GM12878 (cell line): ENCODE results near the gene PLXNA2. TPM values are rescaled to one million over a fixed set of nuclear protein-coding genes. Genes with fewer than 3 reads are reported as not detected.

ENCODE experiments used
- ATAC-seq: fragments of 200-7000 bp; cut with Tn5 transposase; 3 replicates; pipeline ENCODE4 v1.9.1; 2020; ENCODE audit warnings: mild to moderate bottlenecking, moderate library complexity
- BruUV-seq: library from RNA; stranded (reverse); fragments of 400-500 nt; replicated peaks from 2 replicates; lab custom pipeline; 2021; lab: Mats Ljungman, UMichigan
- CTCF ChIA-PET: fragments of 300-600 bp; sonication (Branson Sonifier 250); formaldehyde crosslinking; extraction: SDS; loops from one replicate; lab custom pipeline; 2021; ENCODE audit warnings: inconsistent platforms; lab: Yijun Ruan, JAX
- POLR2A ChIA-PET: fragments of 350-600 bp; formaldehyde crosslinking; extraction: SDS; loops from one replicate; lab custom pipeline; 2021; ENCODE audit warnings: inconsistent platforms; lab: Charles Lee
- RAD21 ChIA-PET: fragments of 300-600 bp; sonication (Branson Sonifier 250); formaldehyde crosslinking; loops from one replicate; lab custom pipeline; 2023; ENCODE audit warnings: antibody characterized with exemption; ENCODE audit not compliant: unreplicated experiment; lab: Charles Lee
- SMC1A ChIA-PET: fragments of 300-600 bp; sonication (Branson Sonifier 250); formaldehyde crosslinking; loops from one replicate; lab custom pipeline; 2023; ENCODE audit not compliant: unreplicated experiment, uncharacterized antibody; lab: Charles Lee
- DNase-seq: peaks from one replicate; pipeline ENCODE4 v3.0.0-alpha.2; 2011; ENCODE audit warnings: low read depth, low spot score
- FAIRE-seq: peaks from 3 replicates; lab custom pipeline; 2011; peaks lifted over from hg19 to GRCh38; lab: Jason Lieb, UNC
- H2AFZ ChIP-seq: 2 replicates; pipeline ENCODE4 v1.6.0; 2011; ENCODE audit warnings: low read depth, low read length, control low read depth; ENCODE audit not compliant: control insufficient read depth
- H3K27ac ChIP-seq: 2 replicates; pipeline ENCODE4 v1.5.1; 2011; ENCODE audit warnings: control low read depth; ENCODE audit not compliant: control insufficient read depth, insufficient read depth
- H3K27me3 ChIP-seq, 2 experiments: replicated peaks in 1 of 2; 2 replicates each; pipeline versions ENCODE4 v1.6.0 to v1.6.1; 2011; ENCODE audit warnings: low read length in 1 of 2; ENCODE audit not compliant: control insufficient read depth in 2 of 2, insufficient read depth in 2 of 2
- H3K36me3 ChIP-seq, 2 experiments: 2 replicates each; pipeline ENCODE4 v1.5.1; 2011; ENCODE audit warnings: low read length in 1 of 2; ENCODE audit not compliant: control insufficient read depth in 2 of 2, insufficient read depth in 2 of 2
- H3K4me1 ChIP-seq: 2 replicates; pipeline ENCODE4 v1.6.1; 2011; ENCODE audit warnings: mild to moderate bottlenecking, low read length, moderate library complexity, mixed read lengths; ENCODE audit not compliant: control insufficient read depth, insufficient read depth
- H3K4me2 ChIP-seq: 2 replicates; pipeline ENCODE4 v1.6.0; 2011; ENCODE audit warnings: control low read depth; ENCODE audit not compliant: control insufficient read depth, insufficient read depth
- H3K4me3 ChIP-seq: fragments of 200-600 bp; sonication (generic); 2 replicates; pipeline ENCODE4 v1.5.1; 2016
- H3K79me2 ChIP-seq: 2 replicates; pipeline ENCODE4 v1.6.0; 2011; ENCODE audit warnings: low read length; ENCODE audit not compliant: control insufficient read depth, insufficient read depth
- H3K9ac ChIP-seq: 2 replicates; pipeline ENCODE4 v1.8.0; 2011; ENCODE audit warnings: low read length, control low read depth, mixed read lengths; ENCODE audit not compliant: control insufficient read depth, insufficient read depth
- H3K9me3 ChIP-seq: replicated peaks from 3 replicates; pipeline ENCODE4 v1.5.1; 2011; ENCODE audit warnings: mild to moderate bottlenecking, low read length; ENCODE audit not compliant: control insufficient read depth, insufficient read depth
- H4K20me1 ChIP-seq: 2 replicates; pipeline ENCODE4 v1.6.0; 2011; ENCODE audit not compliant: control insufficient read depth, insufficient read depth
- CHD4 ChIP-seq: fragments of 200-600 bp; sonication (generic); IDR thresholded peaks from 2 replicates; pipeline ENCODE4 v1.6.1; 2016; ENCODE audit warnings: mild to moderate bottlenecking
- CREB1 ChIP-seq: IDR thresholded peaks from 2 replicates; pipeline ENCODE4 v1.6.1; 2012; ENCODE audit warnings: low read depth, mild to moderate bottlenecking, inconsistent platforms
- DPF2 ChIP-seq: fragments of 450-650 bp; IDR thresholded peaks from 2 replicates; pipeline ENCODE4 v1.6.1; 2017; ENCODE audit warnings: mild to moderate bottlenecking
- HCFC1 ChIP-seq: fragments of 150-350 bp; IDR thresholded peaks from 2 replicates; pipeline ENCODE4 v1.6.1; 2014; ENCODE audit warnings: low read length
- NR2C1 ChIP-seq: fragments of 450-650 bp; IDR thresholded peaks from 2 replicates; pipeline ENCODE4 v1.6.1; 2017; ENCODE audit warnings: antibody characterized with exemption, mild to moderate bottlenecking, moderate library complexity
- NR2F1 ChIP-seq: fragments of 450-650 bp; conservative IDR thresholded peaks from 2 replicates; pipeline ENCODE4 v1.6.1; 2017; ENCODE audit warnings: mild to moderate bottlenecking
- PAX8 ChIP-seq: fragments of 450-650 bp; IDR thresholded peaks from 2 replicates; pipeline ENCODE4 v1.6.1; 2017; ENCODE audit warnings: mild to moderate bottlenecking, moderate library complexity
- POLR2AphosphoS5 ChIP-seq: IDR thresholded peaks from 2 replicates; pipeline ENCODE4 v1.6.1; 2011; ENCODE audit warnings: mild to moderate bottlenecking, low read length, inconsistent platforms
- POU2F2 ChIP-seq: IDR thresholded peaks from 3 replicates; pipeline ENCODE4 v1.6.1; 2011; ENCODE audit warnings: low read depth, mild to moderate bottlenecking, low read length, borderline replicate concordance
- WGBS: methylation state at CpG from one replicate; pipeline ENCODE4 v1.1.6; 2016; ENCODE audit warnings: low lambda C conversion rate; ENCODE audit not compliant: insufficient replicate concordance, insufficient coverage; ENCODE audit errors: missing lambda C conversion rate; 5-methylcytosine and 5-hydroxymethylcytosine counted together
- in situ Hi-C: fragments of 300-500 bp; cut with MboI; formaldehyde crosslinking; loops from 9 replicates; pipeline ENCODE4 v1.14.3; 2018; ENCODE audit warnings: mixed read lengths
- intact Hi-C: fragments of 100-400 bp; cut with micrococcal nuclease; formaldehyde crosslinking; loops from one replicate; pipeline ENCODE4 v1.14.2; 2022; ENCODE audit not compliant: unreplicated experiment
- polyA plus RNA-seq, 11 experiments: library from polyadenylated mRNA; depleted of rRNA in 4 of 11; unstranded in 6 of 11; stranded (reverse) in 5 of 11; fragments of >200 nt; fragmentation: Nextera tagmentation in 4 of 11; fragmentation: Illumina TruSeq in 1 of 11; extraction: Ambion mirVana in 4 of 11; extraction: Trizol in 1 of 11; gene quantifications; 1 replicate in 1 of 11; 2 replicates in 10 of 11; pipeline versions ENCODE4 v1.2.1 to v1.2.3, GENCODE V29; 2011 to 2016; ENCODE audit warnings: inconsistent platforms in 2 of 11, missing spikeins in 2 of 11, low read depth in 1 of 11
- total RNA-seq, 4 experiments: library from RNA; depleted of rRNA in 3 of 4; stranded (reverse); fragments of >200 nt in 3 of 4; fragmentation: Illumina TruSeq in 1 of 4; extraction: Trizol in 1 of 4; gene quantifications; 2 replicates each; pipeline versions ENCODE4 v1.2.1 to v1.2.3, GENCODE V29; 2013 to 2021
- TF ChIP-seq, protein P1 (sequence below): IDR thresholded peaks from 2 replicates; pipeline ENCODE4 v1.6.1; 2012; ENCODE audit warnings: low read depth, low read length, improper control_type of control experiment
- TF ChIP-seq, protein P2 (sequence below): fragments of 450-650 bp; IDR thresholded peaks from 2 replicates; pipeline ENCODE4 v1.6.1; 2016; ENCODE audit warnings: mild to moderate bottlenecking
- TF ChIP-seq, protein P3 (sequence below): IDR thresholded peaks from 2 replicates; pipeline ENCODE4 v1.6.1; 2012; ENCODE audit warnings: mild to moderate bottlenecking, low read depth, low read length

The PLXNA2 gene
- total and polyA plus RNA-seq, 10 of the 15 experiments (the other 5 are each of a cell fraction or from before 2014, with no cell fraction given), result under 0.01 to 0.08 (median 0.07) TPM; not detected in 4

DNA sequence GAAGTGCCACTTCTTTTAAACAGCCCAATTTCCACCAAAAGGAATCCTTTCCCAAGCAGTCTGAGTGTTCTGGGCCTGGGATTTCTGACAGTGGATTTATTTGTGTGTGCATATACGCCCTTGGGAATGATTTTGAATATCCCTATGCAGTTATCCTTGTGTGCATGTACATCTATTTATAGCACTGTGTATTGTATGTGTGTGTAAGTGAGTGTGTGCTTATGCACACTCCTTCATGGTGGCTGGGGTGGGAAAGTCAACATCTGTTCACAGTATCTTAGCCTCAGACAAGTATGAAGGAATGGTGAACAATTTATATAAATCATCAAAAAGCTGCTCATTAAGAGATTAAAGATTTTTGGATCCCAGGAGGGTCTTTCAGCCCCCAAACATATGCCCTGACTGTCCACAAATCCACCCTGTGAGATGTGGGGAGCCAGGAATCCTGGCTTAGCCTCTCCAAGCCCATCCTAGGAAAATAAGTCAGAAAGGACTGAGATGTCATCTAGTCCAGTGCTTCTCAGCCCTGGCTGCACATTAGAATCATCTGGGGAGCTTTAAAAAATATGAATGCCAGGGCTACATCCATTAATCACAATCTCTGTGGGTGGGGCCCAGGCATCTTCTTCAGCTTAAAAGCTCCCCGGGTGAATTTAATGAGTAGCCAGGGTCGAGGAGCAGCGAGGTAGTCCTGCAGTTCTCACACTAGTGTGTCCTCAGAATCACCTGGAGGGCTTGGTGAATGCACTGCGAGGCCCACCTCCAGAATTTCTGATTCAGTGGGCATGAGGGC, 101.4 kb downstream of the PLXNA2 start:
- Histone ChIP-seq H3K4me3 (no peak overlapping the region), H3K4me2 (no peak overlapping the region), H3K4me1 (no peaks in the 10 kb centered on the region), H3K9me3 (no peaks in the 10 kb centered on the region), H3K79me2 (no peaks in the 10 kb centered on the region), H4K20me1 (no peaks in the 10 kb centered on the region), H3K27ac (no peak overlapping the region), H3K9ac (no peak overlapping the region), H3K36me3 (no peaks in the 10 kb centered on the region), H2AFZ (no peak overlapping the region), H3K27me3 (no peaks in the 10 kb centered on the region; a peak in 2 of 4 replicates)
- FAIRE-seq (no peak), DNase-seq (no peak), ATAC-seq (no peak)
- BruUV-seq, result no TSS peak
- RAD21 ChIA-PET, result no interaction called here
- CTCF ChIA-PET, result interaction anchor here (2.2 to 4.0 kb wide), 2 partner anchors 11 to 96 kb away, joined by 9 to 20 read pairs; no protein-coding TSS in a partner anchor
- WGBS, result 19% methylated on average over 5 of the region's 5 CpGs
- SMC1A ChIA-PET, result interaction anchor here (0.6 to 1.5 kb wide), 4 partner anchors 8 to 70 kb away, joined by 3 to 4 read pairs (median 3); no protein-coding TSS in a partner anchor
- in situ Hi-C loops (no loop called here), intact Hi-C loops (no loop called here)
- POLR2A ChIA-PET, result no interaction called here
- TF ChIP-seq, protein P1, sequence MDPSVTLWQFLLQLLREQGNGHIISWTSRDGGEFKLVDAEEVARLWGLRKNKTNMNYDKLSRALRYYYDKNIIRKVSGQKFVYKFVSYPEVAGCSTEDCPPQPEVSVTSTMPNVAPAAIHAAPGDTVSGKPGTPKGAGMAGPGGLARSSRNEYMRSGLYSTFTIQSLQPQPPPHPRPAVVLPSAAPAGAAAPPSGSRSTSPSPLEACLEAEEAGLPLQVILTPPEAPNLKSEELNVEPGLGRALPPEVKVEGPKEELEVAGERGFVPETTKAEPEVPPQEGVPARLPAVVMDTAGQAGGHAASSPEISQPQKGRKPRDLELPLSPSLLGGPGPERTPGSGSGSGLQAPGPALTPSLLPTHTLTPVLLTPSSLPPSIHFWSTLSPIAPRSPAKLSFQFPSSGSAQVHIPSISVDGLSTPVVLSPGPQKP, result no peak
- TF ChIP-seq POU2F2, result no peak
- TF ChIP-seq, protein P2, sequence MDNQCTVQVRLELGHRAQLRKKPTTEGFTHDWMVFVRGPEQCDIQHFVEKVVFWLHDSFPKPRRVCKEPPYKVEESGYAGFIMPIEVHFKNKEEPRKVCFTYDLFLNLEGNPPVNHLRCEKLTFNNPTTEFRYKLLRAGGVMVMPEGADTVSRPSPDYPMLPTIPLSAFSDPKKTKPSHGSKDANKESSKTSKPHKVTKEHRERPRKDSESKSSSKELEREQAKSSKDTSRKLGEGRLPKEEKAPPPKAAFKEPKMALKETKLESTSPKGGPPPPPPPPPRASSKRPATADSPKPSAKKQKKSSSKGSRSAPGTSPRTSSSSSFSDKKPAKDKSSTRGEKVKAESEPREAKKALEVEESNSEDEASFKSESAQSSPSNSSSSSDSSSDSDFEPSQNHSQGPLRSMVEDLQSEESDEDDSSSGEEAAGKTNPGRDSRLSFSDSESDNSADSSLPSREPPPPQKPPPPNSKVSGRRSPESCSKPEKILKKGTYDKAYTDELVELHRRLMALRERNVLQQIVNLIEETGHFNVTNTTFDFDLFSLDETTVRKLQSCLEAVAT, result no peak
- TF ChIP-seq HCFC1, result no peak
- TF ChIP-seq NR2F1, result no peak
- TF ChIP-seq POLR2AphosphoS5, result no peak
- TF ChIP-seq PAX8, result no peak
- TF ChIP-seq, protein P3, sequence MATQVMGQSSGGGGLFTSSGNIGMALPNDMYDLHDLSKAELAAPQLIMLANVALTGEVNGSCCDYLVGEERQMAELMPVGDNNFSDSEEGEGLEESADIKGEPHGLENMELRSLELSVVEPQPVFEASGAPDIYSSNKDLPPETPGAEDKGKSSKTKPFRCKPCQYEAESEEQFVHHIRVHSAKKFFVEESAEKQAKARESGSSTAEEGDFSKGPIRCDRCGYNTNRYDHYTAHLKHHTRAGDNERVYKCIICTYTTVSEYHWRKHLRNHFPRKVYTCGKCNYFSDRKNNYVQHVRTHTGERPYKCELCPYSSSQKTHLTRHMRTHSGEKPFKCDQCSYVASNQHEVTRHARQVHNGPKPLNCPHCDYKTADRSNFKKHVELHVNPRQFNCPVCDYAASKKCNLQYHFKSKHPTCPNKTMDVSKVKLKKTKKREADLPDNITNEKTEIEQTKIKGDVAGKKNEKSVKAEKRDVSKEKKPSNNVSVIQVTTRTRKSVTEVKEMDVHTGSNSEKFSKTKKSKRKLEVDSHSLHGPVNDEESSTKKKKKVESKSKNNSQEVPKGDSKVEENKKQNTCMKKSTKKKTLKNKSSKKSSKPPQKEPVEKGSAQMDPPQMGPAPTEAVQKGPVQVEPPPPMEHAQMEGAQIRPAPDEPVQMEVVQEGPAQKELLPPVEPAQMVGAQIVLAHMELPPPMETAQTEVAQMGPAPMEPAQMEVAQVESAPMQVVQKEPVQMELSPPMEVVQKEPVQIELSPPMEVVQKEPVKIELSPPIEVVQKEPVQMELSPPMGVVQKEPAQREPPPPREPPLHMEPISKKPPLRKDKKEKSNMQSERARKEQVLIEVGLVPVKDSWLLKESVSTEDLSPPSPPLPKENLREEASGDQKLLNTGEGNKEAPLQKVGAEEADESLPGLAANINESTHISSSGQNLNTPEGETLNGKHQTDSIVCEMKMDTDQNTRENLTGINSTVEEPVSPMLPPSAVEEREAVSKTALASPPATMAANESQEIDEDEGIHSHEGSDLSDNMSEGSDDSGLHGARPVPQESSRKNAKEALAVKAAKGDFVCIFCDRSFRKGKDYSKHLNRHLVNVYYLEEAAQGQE, result no peak
- no peak for TF ChIP-seq NR2C1
- TF ChIP-seq CHD4, result no peak
- no peak for TF ChIP-seq DPF2
- TF ChIP-seq CREB1, result no peak
